ENCODE data around the gene GPHA2.

DNA sequence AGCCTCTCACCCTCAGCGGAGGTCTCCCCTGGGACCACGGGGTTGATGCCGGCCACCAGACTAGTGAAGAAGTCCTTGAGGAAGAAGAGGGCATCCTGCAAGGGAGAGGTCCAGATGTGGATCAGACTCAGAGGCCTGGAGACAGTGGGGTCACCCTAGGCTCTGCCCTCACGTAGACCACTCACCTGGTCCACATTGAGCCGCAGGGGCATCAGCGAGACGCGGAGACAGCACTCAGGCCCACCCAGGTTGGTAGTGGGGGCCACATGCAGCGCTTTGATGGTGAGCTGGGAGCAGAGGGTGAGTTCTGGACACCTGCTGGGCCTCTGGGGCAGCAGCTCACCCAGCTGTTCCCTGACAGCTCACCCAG lies 37.6 kb downstream of the GPHA2 start:
- no peak for TF ChIP-seq CTCF (IDR thresholded peaks at IDR 0.05; ENCODE audit: insufficient read depth, low read length, poor library complexity, severe bottlenecking)
- no peak for TF ChIP-seq EZH2phosphoT487 (conservative IDR thresholded peaks at IDR 0.05; ENCODE audit: low read length)

Data from SU-DHL-6 (cell line).